Effector memory CD4-positive, alpha-beta T cell (primary cell): ENCODE data around the gene PTPRT.

ENCODE experiments used
- DNase-seq, 3 donors: peaks; one replicate each; pipeline ENCODE4 v3.0.0-alpha.2; 2020
- H3K27ac ChIP-seq: 2 replicates; pipeline ENCODE4 v1.7.0; 2013; ENCODE audit warnings: mild to moderate bottlenecking, low read length, moderate library complexity; ENCODE audit not compliant: insufficient read depth, poor library complexity, severe bottlenecking
- H3K27me3 ChIP-seq: replicated peaks from 2 replicates; pipeline ENCODE4 v1.7.0; 2013; ENCODE audit warnings: mild to moderate bottlenecking, low read length; ENCODE audit not compliant: insufficient read depth, control insufficient read depth, poor library complexity, severe bottlenecking
- H3K36me3 ChIP-seq: 2 replicates; pipeline ENCODE4 v1.7.0; 2013; ENCODE audit warnings: mild to moderate bottlenecking, low read length, moderate library complexity; ENCODE audit not compliant: control insufficient read depth, insufficient read depth
- H3K4me1 ChIP-seq: 2 replicates; pipeline ENCODE4 v1.7.0; 2013; ENCODE audit warnings: low read length, mild to moderate bottlenecking; ENCODE audit not compliant: control insufficient read depth, insufficient read depth, poor library complexity, severe bottlenecking
- H3K4me3 ChIP-seq: 2 replicates; pipeline ENCODE4 v1.7.0; 2013; ENCODE audit warnings: low read length, low read depth, mild to moderate bottlenecking; ENCODE audit not compliant: insufficient read depth, poor library complexity, severe bottlenecking
- H3K9me3 ChIP-seq: 2 replicates; pipeline ENCODE4 v1.7.0; 2013; ENCODE audit warnings: mild to moderate bottlenecking, low read length, moderate library complexity; ENCODE audit not compliant: control insufficient read depth

Gene PTPRT

DNA sequence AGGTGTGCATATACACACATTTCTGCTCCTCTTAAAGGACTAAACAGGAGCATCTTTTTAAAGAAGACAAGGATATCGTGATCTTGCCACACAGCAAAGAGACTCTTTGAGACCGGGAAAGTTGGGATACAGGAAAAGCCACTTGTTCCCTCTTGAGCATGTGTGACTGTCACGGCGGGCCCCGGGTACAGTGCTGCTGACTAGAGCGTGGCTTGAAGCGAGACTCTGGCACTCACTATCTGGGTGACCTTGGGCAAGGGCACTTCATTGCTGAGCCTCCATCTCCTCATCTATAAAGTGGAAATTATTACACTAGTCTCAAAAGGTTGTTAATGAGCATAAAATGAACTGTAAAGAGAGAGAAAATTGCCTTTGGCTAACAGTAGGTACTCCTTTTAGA lies 713.9 kb downstream of the PTPRT start:
- Histone ChIP-seq H3K9me3 (no peaks in the 10 kb centered on the region), H3K36me3 (no peaks in the 10 kb centered on the region), H3K27ac (no peak overlapping the region)

DNA sequence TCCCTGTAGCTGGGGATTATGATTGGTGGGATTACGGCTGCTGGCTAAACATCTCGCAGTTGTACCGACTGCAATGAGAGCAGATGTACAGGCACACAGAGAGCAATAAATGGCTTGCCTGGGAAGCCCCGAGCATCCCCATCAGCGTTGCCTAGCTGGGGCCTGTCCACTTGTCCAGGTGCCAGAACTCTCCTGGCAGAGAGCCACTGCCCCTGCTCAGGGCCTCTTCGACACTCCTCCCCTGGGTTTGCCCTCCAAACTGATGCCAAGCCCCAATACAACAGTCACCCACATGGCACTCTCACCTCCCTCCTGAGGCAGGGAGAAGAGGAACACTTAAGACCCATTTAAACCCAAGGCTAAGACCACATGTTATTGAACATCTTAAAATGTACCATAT lies 715.1 kb downstream of the PTPRT start:
- no peak for DNase-seq
- no peak overlapping the region for H3K27ac ChIP-seq
- no peaks in the 10 kb centered on the region for H3K27me3 ChIP-seq
- H3K4me3 ChIP-seq: no peak overlapping the region
- no peaks in the 10 kb centered on the region for H3K36me3 ChIP-seq
- no peaks in the 10 kb centered on the region for H3K9me3 ChIP-seq
- no peaks in the 10 kb centered on the region for H3K4me1 ChIP-seq

More for the DNA sequence above, 713.9 kb downstream of the PTPRT start:
- Histone ChIP-seq H3K4me1 (no peaks in the 10 kb centered on the region), H3K4me3 (no peak overlapping the region), H3K27me3 (no peaks in the 10 kb centered on the region)
- DNase-seq: no peak

DNA sequence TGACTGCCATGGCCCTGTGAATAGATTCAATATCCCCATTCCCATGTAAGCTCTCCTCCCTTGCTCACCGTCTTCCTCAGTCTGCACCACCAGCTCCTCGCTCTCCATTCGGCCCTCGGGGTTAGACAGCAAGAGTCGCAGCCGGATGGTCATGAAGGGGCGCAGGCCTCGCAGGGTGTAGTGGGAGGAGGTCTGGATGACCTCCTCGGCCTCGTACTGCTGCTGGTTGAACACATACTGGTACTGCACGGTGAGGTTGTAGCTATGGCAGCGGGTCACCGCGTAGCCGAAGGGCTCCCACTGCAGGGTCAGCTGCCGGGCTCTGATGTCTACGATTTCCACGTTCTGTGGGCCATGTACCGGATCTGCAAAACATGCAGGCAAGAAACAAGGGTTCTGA lies 717.5 kb downstream of the PTPRT start:
- Histone ChIP-seq H3K4me3 (no peak overlapping the region), H3K27ac (no peak overlapping the region), H3K4me1 (no peaks in the 10 kb centered on the region), H3K9me3 (no peaks in the 10 kb centered on the region), H3K36me3 (no peaks in the 10 kb centered on the region), H3K27me3 (no peaks in the 10 kb centered on the region)
- no peak for DNase-seq

DNA sequence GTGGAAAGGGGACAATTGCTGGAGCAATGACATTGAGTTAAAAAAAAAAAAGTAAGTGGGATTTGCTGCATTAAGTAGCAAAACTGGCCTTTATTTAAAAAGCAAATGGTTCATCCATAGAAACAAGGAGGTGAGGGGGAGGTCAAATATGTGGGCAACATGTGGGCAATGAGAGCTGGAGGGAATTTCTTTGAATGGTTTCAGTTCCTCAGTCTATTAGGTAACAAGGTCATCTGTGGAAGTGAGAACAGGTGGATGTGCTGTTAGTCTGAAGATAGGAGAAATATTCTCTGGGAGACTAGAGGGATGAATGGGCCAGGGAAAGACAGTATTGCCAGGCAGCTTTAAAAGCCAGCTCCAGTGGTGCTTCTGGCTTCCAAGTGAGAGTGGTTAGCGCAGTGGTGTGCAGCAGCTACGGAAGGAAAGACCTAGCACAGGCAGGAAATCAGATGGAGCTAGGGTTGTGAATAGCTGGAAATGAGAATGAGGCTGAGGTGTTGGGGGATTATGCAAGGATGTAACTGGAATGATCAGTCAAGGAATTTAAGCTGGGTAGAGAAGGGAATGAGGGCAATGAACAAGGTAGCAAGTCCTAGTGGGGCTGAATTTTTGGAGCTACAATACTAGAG lies 727.6 kb downstream of the PTPRT start:
- Histone ChIP-seq H3K27ac (no peak overlapping the region), H3K4me3 (no peak overlapping the region), H3K4me1 (no peaks in the 10 kb centered on the region), H3K36me3 (no peaks in the 10 kb centered on the region), H3K9me3 (no peaks in the 10 kb centered on the region), H3K27me3 (no peaks in the 10 kb centered on the region)
- DNase-seq: no peak

- Histone ChIP-seq H3K27me3 (no peaks in the 10 kb centered on the region), H3K9me3 (no peaks in the 10 kb centered on the region), H3K4me3 (no peak overlapping the region), H3K27ac (no peak overlapping the region), H3K4me1 (no peaks in the 10 kb centered on the region), H3K36me3 (no peaks in the 10 kb centered on the region)
- no peak for DNase-seq
Measured at GRCh38 chr20:42461291-42461690, 728.4 kb downstream of the PTPRT start.

GRCh38 chr20:42447270-42447669 lies 742.4 kb downstream of the PTPRT start:
- DNase-seq: no peak
- Histone ChIP-seq H3K36me3 (no peaks in the 10 kb centered on the region), H3K4me1 (no peaks in the 10 kb centered on the region), H3K27me3 (no peaks in the 10 kb centered on the region), H3K4me3 (no peak overlapping the region), H3K9me3 (no peaks in the 10 kb centered on the region), H3K27ac (no peak overlapping the region)

DNA sequence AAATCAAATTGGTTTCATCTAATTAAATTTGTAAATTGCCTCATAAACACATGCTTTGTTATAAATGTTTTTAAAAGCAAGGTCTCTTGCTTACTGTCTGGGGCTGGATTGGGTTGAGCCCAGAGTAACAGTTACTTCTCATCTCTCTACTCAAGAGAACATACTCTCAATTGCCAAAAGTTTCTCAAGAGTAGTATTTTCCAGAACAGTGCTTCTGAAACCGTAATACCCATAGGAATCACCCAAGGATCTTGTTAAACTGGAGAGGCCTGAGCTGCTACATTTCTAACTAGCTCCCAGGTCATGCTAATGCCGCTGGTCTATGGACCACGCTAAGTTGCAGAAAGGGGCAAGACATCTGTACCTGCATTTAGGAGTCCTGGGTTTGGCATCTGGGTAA lies 744.9 kb downstream of the PTPRT start:
- Histone ChIP-seq H3K36me3 (no peaks in the 10 kb centered on the region), H3K9me3 (no peaks in the 10 kb centered on the region), H3K4me1 (no peaks in the 10 kb centered on the region), H3K27me3 (no peaks in the 10 kb centered on the region), H3K4me3 (no peak overlapping the region), H3K27ac (no peak overlapping the region)
- DNase-seq: no peak

GRCh38 chr20:42443200-42443599 lies 746.5 kb downstream of the PTPRT start:
- no peaks in the 10 kb centered on the region for H3K36me3 ChIP-seq
- DNase-seq: no peak
- no peak overlapping the region for H3K27ac ChIP-seq
- no peak overlapping the region for H3K4me3 ChIP-seq
- no peaks in the 10 kb centered on the region for H3K9me3 ChIP-seq
- no peaks in the 10 kb centered on the region for H3K4me1 ChIP-seq
- H3K27me3 ChIP-seq: no peaks in the 10 kb centered on the region

GRCh38 chr20:42442716-42443115 lies 747.0 kb downstream of the PTPRT start:
- no peak for DNase-seq
- Histone ChIP-seq H3K4me1 (no peaks in the 10 kb centered on the region), H3K4me3 (no peak overlapping the region)

GRCh38 chr20:42441864-42442331 lies 747.8 kb downstream of the PTPRT start:
- no peaks in the 10 kb centered on the region for H3K4me1 ChIP-seq
- H3K9me3 ChIP-seq: no peaks in the 10 kb centered on the region
- no peak overlapping the region for H3K4me3 ChIP-seq
- H3K27ac ChIP-seq: no peak overlapping the region
- no peak for DNase-seq
- H3K36me3 ChIP-seq: no peaks in the 10 kb centered on the region
- H3K27me3 ChIP-seq: no peaks in the 10 kb centered on the region

More at GRCh38 chr20:42442716-42443115, 747.0 kb downstream of the PTPRT start:
- no peak overlapping the region for H3K27ac ChIP-seq
- no peaks in the 10 kb centered on the region for H3K36me3 ChIP-seq
- no peaks in the 10 kb centered on the region for H3K9me3 ChIP-seq
- no peaks in the 10 kb centered on the region for H3K27me3 ChIP-seq
